Stimulated activated CD4-positive, alpha-beta T cell treated with anti-CD3 and anti-CD28 coated beads, Interleukin-2, amount 100 ng/mL, for 24 hours (primary cell): ENCODE data around the gene TRIM25.

Experiments used
- DNase-seq, 2 donors: peaks; one replicate each; pipeline ENCODE4 v3.0.0-alpha.2; 2020

Gene TRIM25

DNA sequence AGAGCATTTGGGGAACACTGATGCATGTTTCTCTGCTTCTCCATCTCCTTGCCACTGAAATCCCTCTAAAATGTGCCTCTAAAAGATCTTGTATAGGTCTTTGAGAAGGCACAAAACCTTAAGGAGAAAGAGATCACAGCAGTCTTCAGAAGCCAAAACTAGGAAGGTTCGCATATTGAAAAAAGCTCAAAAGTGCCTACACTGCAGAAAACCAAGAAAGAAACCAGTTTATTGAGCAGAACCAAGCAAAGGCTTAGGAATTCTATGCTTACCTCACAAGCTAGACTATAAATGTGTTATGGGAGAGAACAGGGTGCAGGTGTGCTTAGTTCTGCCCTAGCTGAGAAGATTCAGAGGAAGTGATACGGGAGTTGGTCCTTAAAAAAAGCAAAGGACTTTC, 63.3 kb downstream of the TRIM25 start:
- DNase-seq: no peak

DNA sequence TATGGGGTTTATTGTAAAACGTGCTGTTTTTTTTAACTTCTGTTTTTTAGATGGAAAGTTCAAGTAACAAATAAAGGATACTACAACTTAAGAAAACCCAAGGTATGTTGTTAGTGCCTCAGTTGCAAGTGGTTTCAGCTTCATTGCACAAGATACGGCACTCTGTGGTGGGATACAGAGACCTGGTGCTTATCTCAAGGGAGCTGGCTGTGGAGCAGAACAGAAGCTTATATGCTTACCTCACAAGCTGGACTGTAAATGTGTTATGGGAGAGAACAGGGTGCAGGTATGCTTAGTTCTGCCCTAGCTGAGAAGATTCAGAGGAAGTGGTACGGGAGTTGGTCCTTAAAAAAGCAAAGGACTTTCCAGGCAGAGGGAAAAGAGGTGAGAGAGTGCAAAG, 64.7 kb downstream of the TRIM25 start:
- DNase-seq: no peak

GRCh38 chr17:56847106-56847505, 66.7 kb downstream of the TRIM25 start:
- DNase-seq: no peak

DNA sequence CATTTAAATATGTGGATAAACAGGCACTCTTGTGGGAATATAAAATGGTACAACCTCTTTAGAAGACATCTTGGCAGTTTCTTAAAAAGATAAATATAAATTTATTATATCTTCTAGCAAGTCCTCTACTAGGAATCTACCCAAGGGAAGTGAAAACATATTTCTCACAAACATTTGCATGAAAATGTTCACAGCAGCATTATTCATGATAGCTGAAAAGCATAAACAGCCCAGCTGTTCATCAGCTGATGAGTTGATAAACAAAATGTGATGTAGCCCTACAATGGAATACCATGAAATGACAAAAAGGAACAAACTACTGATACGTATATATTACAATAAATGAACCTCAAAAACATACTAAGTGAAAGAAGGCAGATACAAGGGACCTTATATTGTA, 67.9 kb downstream of the TRIM25 start:
- DNase-seq: no peak

- no peak for DNase-seq
Observed at GRCh38 chr17:56842577-56842976, 71.3 kb downstream of the TRIM25 start.

DNA sequence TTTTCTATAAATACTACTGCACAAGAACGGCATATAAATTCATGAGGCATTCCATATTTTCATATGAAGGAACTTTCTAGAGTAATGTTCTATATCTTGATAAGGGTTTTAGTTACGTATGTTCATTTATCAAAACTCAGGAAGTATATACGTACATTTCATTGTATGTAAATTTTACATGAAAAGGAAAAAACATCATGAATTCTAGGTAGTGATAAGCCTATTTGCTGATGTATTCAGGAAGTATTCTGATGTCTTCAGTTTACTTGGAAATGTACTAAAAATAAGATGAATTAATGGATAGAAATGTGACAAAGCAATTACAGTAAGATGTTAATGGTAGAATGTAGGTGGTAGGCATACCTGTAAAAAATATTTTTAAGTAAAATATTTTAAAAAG, 75.2 kb downstream of the TRIM25 start:
- DNase-seq: no peak
